H1 (cell line): ENCODE results near the gene CKS1B. TPM values are rescaled to one million over a fixed set of nuclear protein-coding genes. Genes with fewer than 3 reads are reported as not detected.
A peak's percentile ranks its signal among the peaks of the same experiment; 100 is the strongest.

Experiments used
- CEBPB ChIP-seq: IDR thresholded peaks from 2 replicates; pipeline ENCODE4 v1.6.1; 2012; ENCODE audit warnings: low read depth, low read length
- CHD2 ChIP-seq: IDR thresholded peaks from 2 replicates; pipeline ENCODE4 v1.6.1; 2012; ENCODE audit warnings: low read length, improper control_type of control experiment
- CREB1 ChIP-seq: IDR thresholded peaks from 2 replicates; pipeline ENCODE4 v1.6.1; 2012; ENCODE audit warnings: inconsistent platforms
- EP300 ChIP-seq, 2 experiments: IDR thresholded peaks; 1 replicate in 1 of 2; 2 replicates in 1 of 2; pipeline ENCODE4 v1.6.1; 2011 to 2012; ENCODE audit warnings: low read depth in 2 of 2, low read length in 2 of 2, mild to moderate bottlenecking in 2 of 2, borderline replicate concordance in 1 of 2, inconsistent platforms in 1 of 2, moderate library complexity in 1 of 2
- GABPA ChIP-seq: IDR thresholded peaks from 2 replicates; pipeline ENCODE4 v1.6.1; 2011; ENCODE audit warnings: mild to moderate bottlenecking, low read length, moderate library complexity, borderline replicate concordance; ENCODE audit not compliant: insufficient read depth
- HDAC2 ChIP-seq, 2 experiments: fragments of 300-600 bp in 1 of 2; sonication (generic) in 1 of 2; IDR thresholded peaks; 2 replicates each; pipeline ENCODE4 v1.6.1; 2011 to 2012; ENCODE audit warnings: low read depth in 2 of 2, low read length in 2 of 2, mild to moderate bottlenecking in 2 of 2, moderate library complexity in 2 of 2, borderline replicate concordance in 1 of 2, inconsistent platforms in 1 of 2
- JUND ChIP-seq: IDR thresholded peaks from 2 replicates; pipeline ENCODE4 v1.6.1; 2011; ENCODE audit warnings: mild to moderate bottlenecking, improper control_type of control experiment, low read length
- KDM5A ChIP-seq: fragments of 200-600 bp; IDR thresholded peaks from 2 replicates; pipeline ENCODE4 v1.7.1; 2012; ENCODE audit warnings: mild to moderate bottlenecking, low read length, inconsistent platforms, mixed read lengths
- POLR2A ChIP-seq, 2 experiments: IDR thresholded peaks; 1 replicate in 1 of 2; 2 replicates in 1 of 2; pipeline ENCODE4 v1.6.1; 2011; ENCODE audit warnings: low read depth in 2 of 2, low read length in 2 of 2, mild to moderate bottlenecking in 2 of 2; ENCODE audit errors: control extremely low read depth in 1 of 2
- POLR2AphosphoS5 ChIP-seq: IDR thresholded peaks from 2 replicates; pipeline ENCODE4 v1.6.1; 2011; ENCODE audit warnings: low read depth, low read length
- RAD21 ChIP-seq, 2 experiments: IDR thresholded peaks in 1 of 2; conservative IDR thresholded peaks in 1 of 2; 2 replicates each; pipeline ENCODE4 v1.6.1; 2011; ENCODE audit warnings: low read depth in 2 of 2, low read length in 2 of 2, improper control_type of control experiment in 1 of 2, inconsistent platforms in 1 of 2, mild to moderate bottlenecking in 1 of 2, moderate library complexity in 1 of 2
- RBBP5 ChIP-seq: IDR thresholded peaks from 2 replicates; pipeline ENCODE4 v1.7.1; 2012; ENCODE audit warnings: low read depth, mild to moderate bottlenecking, inconsistent platforms, low read length, moderate library complexity, borderline replicate concordance
- RFX5 ChIP-seq: IDR thresholded peaks from 2 replicates; pipeline ENCODE4 v1.6.1; 2011; ENCODE audit warnings: low read depth, low read length, improper control_type of control experiment, borderline replicate concordance
- RNF2 ChIP-seq: fragments of 200-900, 300-1000 bp; sonication (generic); IDR thresholded peaks from 2 replicates; pipeline ENCODE4 v1.7.1; 2016; ENCODE audit warnings: borderline replicate concordance, low read depth, mild to moderate bottlenecking, antibody characterized with exemption, low read length; ENCODE audit not compliant: poor library complexity, severe bottlenecking; ENCODE audit errors: missing control alignments
- RXRA ChIP-seq: IDR thresholded peaks from 2 replicates; pipeline ENCODE4 v1.6.1; 2011; ENCODE audit warnings: low read depth, mild to moderate bottlenecking, low read length, moderate library complexity; ENCODE audit not compliant: insufficient read depth
- SP2 ChIP-seq: IDR thresholded peaks from 2 replicates; pipeline ENCODE4 v1.6.1; 2012; ENCODE audit warnings: mild to moderate bottlenecking, low read length, inconsistent platforms
- TAF1 ChIP-seq: IDR thresholded peaks from 2 replicates; pipeline ENCODE4 v1.6.1; 2011; ENCODE audit warnings: mild to moderate bottlenecking, low read depth, low read length
- TAF7 ChIP-seq: optimal IDR thresholded peaks from 2 replicates; pipeline ENCODE3; 2011; ENCODE audit warnings: low read depth, mild to moderate bottlenecking, inconsistent platforms, low read length, moderate library complexity, borderline replicate concordance
- TCF12 ChIP-seq: IDR thresholded peaks from 2 replicates; pipeline ENCODE4 v1.6.1; 2011; ENCODE audit warnings: low read depth, mild to moderate bottlenecking, low read length
- YY1 ChIP-seq: IDR thresholded peaks from 2 replicates; pipeline ENCODE4 v1.6.1; 2011; ENCODE audit warnings: low read depth, mild to moderate bottlenecking, low read length
- ZNF274 ChIP-seq: IDR thresholded peaks from 2 replicates; pipeline ENCODE4 v1.7.0; 2012; ENCODE audit warnings: low read length, borderline replicate concordance; ENCODE audit errors: extremely low read depth
- polyA plus RNA-seq, 7 experiments: library from polyadenylated mRNA; depleted of rRNA in 3 of 7; stranded (reverse) in 5 of 7; unstranded in 2 of 7; fragments of >200 nt in 5 of 7; fragments of 200-250 nt in 2 of 7; gene quantifications; 1 replicate in 5 of 7; 2 replicates in 1 of 7; 4 replicates in 1 of 7; pipeline versions ENCODE4 v1.2.1 to v1.2.3, GENCODE V29; 2011 to 2013; ENCODE audit warnings: missing spikeins in 2 of 7, mixed read lengths in 2 of 7
- total RNA-seq: library from RNA; stranded (reverse); fragmentation: NEBNext Ultra II Directional; extraction: Animal tissue kit (Norgen Biotek cat#: 25700); gene quantifications from 2 replicates; pipeline ENCODE4 v1.2.1, GENCODE V29; 2021
- TF ChIP-seq, protein P1 (sequence below): IDR thresholded peaks from 2 replicates; pipeline ENCODE4 v1.6.1; 2012; ENCODE audit warnings: inconsistent platforms
- TF ChIP-seq, protein P2 (sequence below): IDR thresholded peaks from 2 replicates; pipeline ENCODE4 v1.6.1; 2012; ENCODE audit warnings: inconsistent platforms

The CKS1B gene
- total and polyA plus RNA-seq, 2 of the 8 experiments (the other 6 are each of a cell fraction or from before 2014, with no cell fraction given), result 294 to 1,025 TPM

DNA sequence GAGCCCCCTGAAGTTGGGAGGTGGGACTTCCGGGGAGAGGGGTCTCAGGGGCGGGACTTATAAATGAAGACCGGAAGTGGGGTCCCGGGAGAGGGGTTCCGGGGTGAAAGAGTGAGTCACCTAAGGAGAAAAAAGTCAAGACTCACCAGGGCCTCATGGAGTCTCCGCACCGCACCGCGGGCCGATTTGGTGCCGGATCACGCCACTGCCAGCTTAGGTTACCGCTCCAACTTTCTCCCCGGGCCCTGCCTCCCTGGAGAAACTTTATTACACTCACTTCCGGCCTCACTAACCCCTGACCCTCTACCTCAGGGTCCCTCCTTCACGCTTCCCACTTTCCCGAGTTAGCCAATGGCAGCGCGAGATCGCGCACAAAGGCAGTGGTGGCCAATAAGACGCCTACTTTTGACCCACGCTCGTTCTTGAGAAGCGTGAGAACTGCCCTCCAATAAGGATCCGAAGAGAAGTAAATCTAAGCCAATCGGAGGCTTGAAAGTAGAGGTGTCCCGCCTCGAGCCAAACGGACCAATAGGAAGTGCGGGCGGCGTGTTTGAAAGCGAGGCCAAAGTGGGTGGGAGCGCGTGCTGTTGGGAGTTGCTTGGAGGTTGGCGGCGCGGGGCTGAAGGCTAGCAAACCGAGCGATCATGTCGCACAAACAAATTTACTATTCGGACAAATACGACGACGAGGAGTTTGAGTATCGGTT, at the start of gene CKS1B (continued):
- TF ChIP-seq YY1, result no peak
- TF ChIP-seq TCF12, result no peak
- TF ChIP-seq CREB1, result peak; percentile 51; the same call in 1 of the 2 replicates
- peak; percentile 89 for TF ChIP-seq JUND
- TF ChIP-seq EP300 (IDR thresholded peaks at IDR 0.05; ENCODE audit: borderline replicate concordance in 1 of 2, low read depth in 2 of 2, low read length in 2 of 2), result no peak
- no peak for TF ChIP-seq RNF2
- TF ChIP-seq, protein P1, sequence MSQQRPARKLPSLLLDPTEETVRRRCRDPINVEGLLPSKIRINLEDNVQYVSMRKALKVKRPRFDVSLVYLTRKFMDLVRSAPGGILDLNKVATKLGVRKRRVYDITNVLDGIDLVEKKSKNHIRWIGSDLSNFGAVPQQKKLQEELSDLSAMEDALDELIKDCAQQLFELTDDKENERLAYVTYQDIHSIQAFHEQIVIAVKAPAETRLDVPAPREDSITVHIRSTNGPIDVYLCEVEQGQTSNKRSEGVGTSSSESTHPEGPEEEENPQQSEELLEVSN, result peak; percentile 89
- TF ChIP-seq POLR2AphosphoS5, result no peak; the same call in 1 of the 2 replicates
- TF ChIP-seq SP2, result peak; percentile 69
- TF ChIP-seq RFX5, result no peak
- TF ChIP-seq GABPA, result peak; percentile 91
- TF ChIP-seq CEBPB, result no peak
- peak; percentile 31; the same call in 1 of the 2 replicates for TF ChIP-seq KDM5A
- TF ChIP-seq HDAC2 (IDR thresholded peaks at IDR 0.05; ENCODE audit: borderline replicate concordance in 1 of 2, low read depth in 2 of 2, low read length in 2 of 2), result 0 out of 4 replicates have a peak, but pooled peaks of 1 of the 2 experiments have one; percentile 16
- peak; percentile 46 to 82 for TF ChIP-seq POLR2A (IDR thresholded peaks at IDR 0.05; ENCODE audit: control extremely low read depth in 1 of 2, low read depth in 2 of 2, low read length in 2 of 2)
- peak; percentile 79; the same call in 1 of the 2 replicates for TF ChIP-seq TAF1
- TF ChIP-seq RBBP5, result peak; percentile 20; the same call in 1 of the 2 replicates
- TF ChIP-seq TAF7, result peak; percentile 13
- TF ChIP-seq CHD2, result peak; percentile 88
- TF ChIP-seq, protein P2, sequence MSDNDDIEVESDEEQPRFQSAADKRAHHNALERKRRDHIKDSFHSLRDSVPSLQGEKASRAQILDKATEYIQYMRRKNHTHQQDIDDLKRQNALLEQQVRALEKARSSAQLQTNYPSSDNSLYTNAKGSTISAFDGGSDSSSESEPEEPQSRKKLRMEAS, result peak; percentile 93
- TF ChIP-seq ZNF274, result no peak
- no peak for TF ChIP-seq RAD21 (IDR thresholded peaks at IDR 0.05 in 1 of 2, conservative IDR thresholded peaks at IDR 0.05 in 1 of 2; ENCODE audit: low read depth in 2 of 2, low read length in 2 of 2)
- TF ChIP-seq RXRA, result no peak
